HEK293 (cell line): ENCODE measurements around the gene KRIT1.

Experiments
- ATF2 ChIP-seq: fragments of 450-650 bp; formaldehyde crosslinking; IDR thresholded peaks from 2 replicates; pipeline ENCODE4 v1.5.1; 2016; ENCODE audit warnings: missing biosample characterization, missing genetic modification characterization, low read depth
- CTCF ChIP-seq: fragments of 450-650 bp; formaldehyde crosslinking; IDR thresholded peaks from 2 replicates; pipeline ENCODE4 v1.5.1; 2016; ENCODE audit warnings: missing biosample characterization, missing genetic modification characterization
- GLIS2 ChIP-seq: fragments of 450-650 bp; formaldehyde crosslinking; IDR thresholded peaks from 2 replicates; pipeline ENCODE4 v1.5.1; 2016; ENCODE audit warnings: missing biosample characterization, missing genetic modification characterization
- KLF1 ChIP-seq: fragments of 450-650 bp; formaldehyde crosslinking; IDR thresholded peaks from 2 replicates; pipeline ENCODE4 v1.5.1; 2016; ENCODE audit warnings: missing biosample characterization, missing genetic modification characterization
- KLF10 ChIP-seq: fragments of 450-650 bp; IDR thresholded peaks from 2 replicates; pipeline ENCODE4 v1.5.1; 2018; ENCODE audit warnings: missing biosample characterization, mild to moderate bottlenecking, missing genetic modification characterization
- KLF8 ChIP-seq: fragments of 450-650 bp; formaldehyde crosslinking; IDR thresholded peaks from 2 replicates; pipeline ENCODE4 v1.5.1; 2016; ENCODE audit warnings: missing biosample characterization, missing genetic modification characterization
- MEIS1 ChIP-seq: sonication (generic); formaldehyde crosslinking; IDR thresholded peaks from 2 replicates; pipeline ENCODE4 v1.8.1; 2022; ENCODE audit warnings: missing genetic modification reagents, mild to moderate bottlenecking, borderline replicate concordance
- SCRT1 ChIP-seq: fragments of 450-650 bp; formaldehyde crosslinking; IDR thresholded peaks from 2 replicates; pipeline ENCODE4 v1.5.1; 2016; ENCODE audit warnings: missing biosample characterization, missing genetic modification characterization, borderline replicate concordance
- SCRT2 ChIP-seq: fragments of 450-650 bp; formaldehyde crosslinking; IDR thresholded peaks from 2 replicates; pipeline ENCODE4 v1.5.1; 2016; ENCODE audit warnings: missing biosample characterization, missing genetic modification characterization
- SP3 ChIP-seq: fragments of 450-650 bp; formaldehyde crosslinking; IDR thresholded peaks from 2 replicates; pipeline ENCODE4 v1.5.1; 2016; ENCODE audit warnings: missing biosample characterization, missing genetic modification characterization
- SP7 ChIP-seq: fragments of 450-650 bp; formaldehyde crosslinking; IDR thresholded peaks from 2 replicates; pipeline ENCODE4 v1.5.1; 2016; ENCODE audit warnings: missing biosample characterization, missing genetic modification characterization
- ZFHX2 ChIP-seq: fragments of 450-650 bp; formaldehyde crosslinking; conservative IDR thresholded peaks from 2 replicates; pipeline ENCODE4 v1.5.1; 2016; ENCODE audit warnings: missing biosample characterization, missing genetic modification characterization
- ZFP3 ChIP-seq: fragments of 450-650 bp; formaldehyde crosslinking; IDR thresholded peaks from 2 replicates; pipeline ENCODE4 v1.5.1; 2016; ENCODE audit warnings: low read depth, missing biosample characterization, missing genetic modification characterization
- ZFP37 ChIP-seq: fragments of 450-650 bp; formaldehyde crosslinking; IDR thresholded peaks from 2 replicates; pipeline ENCODE4 v1.5.1; 2016; ENCODE audit warnings: missing biosample characterization, missing genetic modification characterization
- ZIC2 ChIP-seq: fragments of 450-650 bp; formaldehyde crosslinking; IDR thresholded peaks from 2 replicates; pipeline ENCODE4 v1.5.1; 2016; ENCODE audit warnings: missing biosample characterization, missing genetic modification characterization
- ZNF140 ChIP-seq: fragments of 450-650 bp; formaldehyde crosslinking; IDR thresholded peaks from 2 replicates; pipeline ENCODE4 v1.5.1; 2016; ENCODE audit warnings: missing biosample characterization, missing genetic modification characterization
- ZNF2 ChIP-seq: fragments of 450-650 bp; formaldehyde crosslinking; IDR thresholded peaks from 2 replicates; pipeline ENCODE4 v1.5.1; 2016; ENCODE audit warnings: missing biosample characterization, missing genetic modification characterization
- ZNF274 ChIP-seq, 2 experiments: fragments of 200-500 bp in 1 of 2; fragments of 450-650 bp in 1 of 2; sonication (Bioruptor generic) in 1 of 2; formaldehyde crosslinking in 1 of 2; IDR thresholded peaks; 2 replicates each; pipeline versions ENCODE4 v1.5.1 to v1.6.1; 2014 to 2016; ENCODE audit warnings: borderline replicate concordance in 1 of 2, inconsistent platforms in 1 of 2, low read length in 1 of 2, missing biosample characterization in 1 of 2, missing genetic modification characterization in 1 of 2
- ZNF391 ChIP-seq: fragments of 450-650 bp; formaldehyde crosslinking; IDR thresholded peaks from 2 replicates; pipeline ENCODE4 v1.5.1; 2016; ENCODE audit warnings: low read depth, missing biosample characterization, missing genetic modification characterization, borderline replicate concordance
- ZNF501 ChIP-seq: fragments of 450-650 bp; formaldehyde crosslinking; IDR thresholded peaks from 2 replicates; pipeline ENCODE4 v1.5.1; 2016; ENCODE audit warnings: missing biosample characterization, missing genetic modification characterization
- ZNF514 ChIP-seq: fragments of 450-650 bp; formaldehyde crosslinking; IDR thresholded peaks from 2 replicates; pipeline ENCODE4 v1.5.1; 2016; ENCODE audit warnings: missing biosample characterization, missing genetic modification characterization
- ZNF639 ChIP-seq: fragments of 450-650 bp; formaldehyde crosslinking; IDR thresholded peaks from 2 replicates; pipeline ENCODE4 v1.5.1; 2016; ENCODE audit warnings: missing biosample characterization, missing genetic modification characterization
- ZNF76 ChIP-seq: fragments of 450-650 bp; formaldehyde crosslinking; IDR thresholded peaks from 2 replicates; pipeline ENCODE4; 2016; ENCODE audit warnings: low read depth, missing biosample characterization, missing genetic modification characterization, borderline replicate concordance
- ZXDB ChIP-seq: fragments of 450-650 bp; formaldehyde crosslinking; IDR thresholded peaks from 2 replicates; pipeline ENCODE4 v1.5.1; 2016; ENCODE audit warnings: missing biosample characterization, missing genetic modification characterization
- TF ChIP-seq, protein P1 (sequence below): sonication (generic); formaldehyde crosslinking; IDR thresholded peaks from 2 replicates; pipeline ENCODE4 v1.8.1; 2022; ENCODE audit warnings: mild to moderate bottlenecking, moderate library complexity, missing genetic modification reagents
- TF ChIP-seq, protein P2 (sequence below): fragments of 450-650 bp; IDR thresholded peaks from 2 replicates; pipeline ENCODE4 v1.5.1; 2018; ENCODE audit warnings: missing biosample characterization, missing genetic modification characterization
- TF ChIP-seq, protein P3 (sequence below): fragments of 450-650 bp; formaldehyde crosslinking; IDR thresholded peaks from 2 replicates; pipeline ENCODE4 v1.5.1; 2016; ENCODE audit warnings: missing biosample characterization, missing genetic modification characterization

Gene KRIT1

DNA sequence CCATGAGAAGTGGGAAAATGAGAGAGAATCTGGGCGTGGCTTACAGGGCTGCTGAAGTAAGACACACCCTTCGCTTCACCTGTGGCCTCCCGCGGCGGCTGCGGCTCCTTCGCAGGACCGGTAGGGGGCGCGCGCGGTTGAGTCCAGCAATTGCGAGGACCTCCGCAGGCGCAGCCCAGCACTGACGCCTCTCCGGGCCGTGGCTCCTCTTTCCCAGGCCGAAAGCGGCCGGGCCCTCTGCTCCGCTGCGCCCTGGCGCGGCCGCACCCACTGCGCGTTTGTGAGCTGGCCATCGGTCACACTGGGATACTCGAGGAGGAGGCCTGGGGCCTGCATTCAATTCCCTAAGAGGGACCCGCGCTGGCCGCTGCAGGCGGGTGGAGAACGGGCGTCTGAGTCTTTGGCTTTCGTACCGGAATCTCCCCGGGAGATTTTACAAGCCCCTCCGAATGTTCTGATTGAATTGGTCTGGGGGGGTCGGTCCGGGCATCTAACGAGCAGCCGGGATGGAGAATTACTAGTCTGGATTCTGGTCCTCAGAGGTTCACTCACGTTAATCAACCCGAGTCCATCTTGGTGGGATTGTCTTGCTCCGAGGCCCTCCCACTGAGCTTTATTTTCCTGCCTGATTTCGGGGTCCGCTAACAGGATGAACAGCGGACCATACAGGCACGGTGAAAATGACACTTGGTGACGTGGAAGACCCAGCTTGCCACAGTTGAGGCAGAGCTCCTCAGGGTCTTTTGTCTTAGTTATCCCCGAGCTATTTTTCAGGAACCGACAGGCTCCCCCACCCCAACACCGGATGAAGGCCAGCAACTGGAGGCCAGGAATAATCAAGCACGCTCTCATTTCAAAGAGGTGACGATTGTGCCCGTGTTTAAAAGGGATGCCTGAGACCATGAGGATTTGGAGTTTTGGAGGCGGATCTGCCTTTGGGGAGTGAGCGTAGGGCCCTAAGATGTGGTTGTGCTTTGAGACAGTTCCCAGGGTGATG is 66.5 kb downstream of the KRIT1 start, which contains the start of gene LRRD1 (continued):
- TF ChIP-seq ZNF391 = no peak
- TF ChIP-seq CTCF (tag by site-specific recombination) = peak; percentile 82
- TF ChIP-seq ATF2 (tag by site-specific recombination) = no peak
- 0 out of 2 replicates have a peak, but pooled peaks have one; percentile 37 for TF ChIP-seq ZXDB
- TF ChIP-seq, protein P1, sequence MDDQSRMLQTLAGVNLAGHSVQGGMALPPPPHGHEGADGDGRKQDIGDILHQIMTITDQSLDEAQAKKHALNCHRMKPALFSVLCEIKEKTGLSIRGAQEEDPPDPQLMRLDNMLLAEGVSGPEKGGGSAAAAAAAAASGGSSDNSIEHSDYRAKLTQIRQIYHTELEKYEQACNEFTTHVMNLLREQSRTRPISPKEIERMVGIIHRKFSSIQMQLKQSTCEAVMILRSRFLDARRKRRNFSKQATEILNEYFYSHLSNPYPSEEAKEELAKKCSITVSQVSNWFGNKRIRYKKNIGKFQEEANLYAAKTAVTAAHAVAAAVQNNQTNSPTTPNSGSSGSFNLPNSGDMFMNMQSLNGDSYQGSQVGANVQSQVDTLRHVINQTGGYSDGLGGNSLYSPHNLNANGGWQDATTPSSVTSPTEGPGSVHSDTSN (CRISPR knock-in tag) = no peak
- 0 out of 2 replicates have a peak, but pooled peaks have one; percentile 25 for TF ChIP-seq KLF10 (tag by site-specific recombination)
- peak; percentile 66 for TF ChIP-seq GLIS2
- TF ChIP-seq SCRT1 (tag by site-specific recombination) = peak; percentile 68; the same call in 1 of the 2 replicates
- TF ChIP-seq, protein P2, sequence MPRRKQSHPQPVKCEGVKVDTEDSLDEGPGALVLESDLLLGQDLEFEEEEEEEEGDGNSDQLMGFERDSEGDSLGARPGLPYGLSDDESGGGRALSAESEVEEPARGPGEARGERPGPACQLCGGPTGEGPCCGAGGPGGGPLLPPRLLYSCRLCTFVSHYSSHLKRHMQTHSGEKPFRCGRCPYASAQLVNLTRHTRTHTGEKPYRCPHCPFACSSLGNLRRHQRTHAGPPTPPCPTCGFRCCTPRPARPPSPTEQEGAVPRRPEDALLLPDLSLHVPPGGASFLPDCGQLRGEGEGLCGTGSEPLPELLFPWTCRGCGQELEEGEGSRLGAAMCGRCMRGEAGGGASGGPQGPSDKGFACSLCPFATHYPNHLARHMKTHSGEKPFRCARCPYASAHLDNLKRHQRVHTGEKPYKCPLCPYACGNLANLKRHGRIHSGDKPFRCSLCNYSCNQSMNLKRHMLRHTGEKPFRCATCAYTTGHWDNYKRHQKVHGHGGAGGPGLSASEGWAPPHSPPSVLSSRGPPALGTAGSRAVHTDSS (tag by site-specific recombination) = no peak
- no peak for TF ChIP-seq ZFP3 (tag by site-specific recombination)
- TF ChIP-seq SP3 = peak; percentile 20; the same call in 1 of the 2 replicates
- no peak for TF ChIP-seq ZNF639
- TF ChIP-seq SP7 = no peak
- TF ChIP-seq ZNF514 = no peak
- TF ChIP-seq ZNF2 (tag by site-specific recombination) = peak; percentile 54; the same call in 1 of the 2 replicates
- TF ChIP-seq KLF8 (tag by site-specific recombination) = peak; percentile 78
- TF ChIP-seq ZNF274 (IDR thresholded peaks at IDR 0.05; ENCODE audit: low read length) = no peak
- TF ChIP-seq ZNF274 (tag by site-specific recombination; IDR thresholded peaks at IDR 0.05; ENCODE audit: borderline replicate concordance) = no peak
- TF ChIP-seq ZNF140 (tag by site-specific recombination) = peak; percentile 28; the same call in 1 of the 2 replicates
- no peak for TF ChIP-seq ZNF76 (tag by site-specific recombination)
- 0 out of 2 replicates have a peak, but pooled peaks have one; percentile 32 for TF ChIP-seq ZFP37 (tag by site-specific recombination)
- TF ChIP-seq ZNF501 (tag by site-specific recombination) = peak; percentile 52; the same call in 1 of the 2 replicates
- TF ChIP-seq SCRT2 = peak; percentile 94
- 0 out of 2 replicates have a peak, but pooled peaks have one; percentile 30 for TF ChIP-seq ZIC2
- TF ChIP-seq ZFHX2 (tag by site-specific recombination) = no peak
- TF ChIP-seq, protein P3, sequence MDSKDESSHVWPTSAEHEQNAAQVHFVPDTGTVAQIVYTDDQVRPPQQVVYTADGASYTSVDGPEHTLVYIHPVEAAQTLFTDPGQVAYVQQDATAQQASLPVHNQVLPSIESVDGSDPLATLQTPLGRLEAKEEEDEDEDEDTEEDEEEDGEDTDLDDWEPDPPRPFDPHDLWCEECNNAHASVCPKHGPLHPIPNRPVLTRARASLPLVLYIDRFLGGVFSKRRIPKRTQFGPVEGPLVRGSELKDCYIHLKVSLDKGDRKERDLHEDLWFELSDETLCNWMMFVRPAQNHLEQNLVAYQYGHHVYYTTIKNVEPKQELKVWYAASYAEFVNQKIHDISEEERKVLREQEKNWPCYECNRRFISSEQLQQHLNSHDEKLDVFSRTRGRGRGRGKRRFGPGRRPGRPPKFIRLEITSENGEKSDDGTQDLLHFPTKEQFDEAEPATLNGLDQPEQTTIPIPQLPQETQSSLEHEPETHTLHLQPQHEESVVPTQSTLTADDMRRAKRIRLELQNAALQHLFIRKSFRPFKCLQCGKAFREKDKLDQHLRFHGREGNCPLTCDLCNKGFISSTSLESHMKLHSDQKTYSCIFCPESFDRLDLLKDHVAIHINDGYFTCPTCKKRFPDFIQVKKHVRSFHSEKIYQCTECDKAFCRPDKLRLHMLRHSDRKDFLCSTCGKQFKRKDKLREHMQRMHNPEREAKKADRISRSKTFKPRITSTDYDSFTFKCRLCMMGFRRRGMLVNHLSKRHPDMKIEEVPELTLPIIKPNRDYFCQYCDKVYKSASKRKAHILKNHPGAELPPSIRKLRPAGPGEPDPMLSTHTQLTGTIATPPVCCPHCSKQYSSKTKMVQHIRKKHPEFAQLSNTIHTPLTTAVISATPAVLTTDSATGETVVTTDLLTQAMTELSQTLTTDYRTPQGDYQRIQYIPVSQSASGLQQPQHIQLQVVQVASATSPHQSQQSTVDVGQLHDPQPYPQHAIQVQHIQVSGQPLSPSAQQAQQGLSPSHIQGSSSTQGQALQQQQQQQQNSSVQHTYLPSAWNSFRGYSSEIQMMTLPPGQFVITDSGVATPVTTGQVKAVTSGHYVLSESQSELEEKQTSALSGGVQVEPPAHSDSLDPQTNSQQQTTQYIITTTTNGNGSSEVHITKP (tag by site-specific recombination) = no peak
- TF ChIP-seq KLF1 (tag by site-specific recombination) = peak; percentile 45
- TF ChIP-seq MEIS1 (CRISPR knock-in tag) = no peak
